HEK293 (cell line): ENCODE results near the gene FAM98C.

Experiments used
- ZBTB21 ChIP-seq: fragments of 450-650 bp; formaldehyde crosslinking; IDR thresholded peaks from 2 replicates; pipeline ENCODE4 v1.5.1; 2017; ENCODE audit warnings: missing biosample characterization, missing genetic modification characterization
- ZNF324 ChIP-seq: fragments of 450-650 bp; formaldehyde crosslinking; IDR thresholded peaks from 2 replicates; pipeline ENCODE4 v1.5.1; 2016; ENCODE audit warnings: missing biosample characterization, missing genetic modification characterization
- TF ChIP-seq, protein P1 (sequence below): fragments of 450-650 bp; formaldehyde crosslinking; IDR thresholded peaks from 2 replicates; pipeline ENCODE4 v1.5.1; 2016; ENCODE audit warnings: missing biosample characterization, missing genetic modification characterization

DNA sequence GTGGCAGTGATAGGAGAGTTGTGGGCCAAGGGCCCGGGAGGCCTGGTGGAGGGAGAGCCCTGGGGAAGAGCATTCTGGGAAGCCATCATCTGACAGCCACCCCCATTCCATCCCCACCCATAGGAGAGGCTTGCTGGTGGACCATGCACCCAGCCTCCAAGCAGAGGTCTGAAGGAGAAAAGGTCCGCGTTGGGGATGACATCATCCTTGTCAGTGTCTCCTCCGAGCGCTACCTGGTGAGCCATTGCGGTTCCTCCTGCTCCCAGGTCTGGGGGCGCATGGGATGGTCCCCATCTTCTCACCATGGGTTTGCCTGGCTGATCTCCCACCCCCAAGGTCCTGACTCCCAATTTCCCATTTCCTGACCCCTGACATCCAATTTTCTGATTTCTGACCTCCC lies 41.1 kb downstream of the FAM98C start:
- TF ChIP-seq ZNF324 (tag by site-specific recombination): no peak
- TF ChIP-seq, protein P1, sequence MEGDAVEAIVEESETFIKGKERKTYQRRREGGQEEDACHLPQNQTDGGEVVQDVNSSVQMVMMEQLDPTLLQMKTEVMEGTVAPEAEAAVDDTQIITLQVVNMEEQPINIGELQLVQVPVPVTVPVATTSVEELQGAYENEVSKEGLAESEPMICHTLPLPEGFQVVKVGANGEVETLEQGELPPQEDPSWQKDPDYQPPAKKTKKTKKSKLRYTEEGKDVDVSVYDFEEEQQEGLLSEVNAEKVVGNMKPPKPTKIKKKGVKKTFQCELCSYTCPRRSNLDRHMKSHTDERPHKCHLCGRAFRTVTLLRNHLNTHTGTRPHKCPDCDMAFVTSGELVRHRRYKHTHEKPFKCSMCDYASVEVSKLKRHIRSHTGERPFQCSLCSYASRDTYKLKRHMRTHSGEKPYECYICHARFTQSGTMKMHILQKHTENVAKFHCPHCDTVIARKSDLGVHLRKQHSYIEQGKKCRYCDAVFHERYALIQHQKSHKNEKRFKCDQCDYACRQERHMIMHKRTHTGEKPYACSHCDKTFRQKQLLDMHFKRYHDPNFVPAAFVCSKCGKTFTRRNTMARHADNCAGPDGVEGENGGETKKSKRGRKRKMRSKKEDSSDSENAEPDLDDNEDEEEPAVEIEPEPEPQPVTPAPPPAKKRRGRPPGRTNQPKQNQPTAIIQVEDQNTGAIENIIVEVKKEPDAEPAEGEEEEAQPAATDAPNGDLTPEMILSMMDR (tag by site-specific recombination): no peak
- no peak for TF ChIP-seq ZBTB21 (tag by site-specific recombination)
